ENCODE measurements around the gene EDN3. TPM values are rescaled to one million over a fixed set of nuclear protein-coding genes. Genes with fewer than 3 reads are reported as not detected.

EDN3 gene
- total RNA-seq, 4 donors from 2014 or later = 0.40 to 9.7 (median 5.5) TPM

GRCh38 chr20:59273739-59274357 is 26.6 kb upstream of the EDN3 start:
- Histone ChIP-seq H3K27ac (no peak overlapping the region), H3K27me3 (peaks cover 77% of the 10 kb centered on the region), H3K4me3 (no peak overlapping the region), H3K9me3 (no peaks in the 10 kb centered on the region), H3K4me1 (no peaks in the 10 kb centered on the region), H3K36me3 (no peaks in the 10 kb centered on the region)
- ATAC-seq = no peak
- TF ChIP-seq POLR2AphosphoS5 (IDR thresholded peaks at IDR 0.05) = no peak
- TF ChIP-seq EP300 (IDR thresholded peaks at IDR 0.05) = no peak
- no peak for TF ChIP-seq POLR2A (IDR thresholded peaks at IDR 0.05)
- TF ChIP-seq CTCF (IDR thresholded peaks at IDR 0.05) = no peak
- 69% methylated on average over 2 to 7 of the region's 11 CpGs for WGBS, 2 donors (ENCODE audit: low coverage in 1 of 2)

DNA sequence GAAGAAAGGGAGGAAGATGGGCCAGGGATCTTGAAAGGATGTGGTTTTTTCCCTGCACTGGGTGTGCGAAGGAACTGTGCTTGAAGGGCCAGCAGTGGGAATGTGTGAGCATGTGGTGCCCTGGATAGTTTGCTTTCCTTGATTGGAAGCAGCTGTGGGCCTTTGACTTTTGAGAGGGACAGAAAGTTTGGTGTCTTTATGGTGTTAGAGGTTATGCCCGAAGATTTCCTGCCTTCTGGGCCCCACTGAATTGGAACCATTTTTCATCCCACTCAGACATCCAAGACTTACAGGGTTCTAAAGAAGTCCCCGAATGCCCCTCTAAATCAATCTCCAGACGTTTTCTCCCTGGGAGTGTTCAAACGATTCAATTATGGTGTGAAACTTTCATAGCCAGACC is 23.5 kb upstream of the EDN3 start:
- no peak overlapping the region for H3K4me3 ChIP-seq
- no peaks in the 10 kb centered on the region for H3K9me3 ChIP-seq
- ATAC-seq = no peak
- peaks cover 62% of the 10 kb centered on the region for H3K27me3 ChIP-seq
- no peaks in the 10 kb centered on the region for H3K4me1 ChIP-seq
- no peaks in the 10 kb centered on the region for H3K36me3 ChIP-seq
- 31 to 40% methylated on average over 2 to 5 of the region's 5 CpGs for WGBS, 2 donors (ENCODE audit: low coverage in 1 of 2)
- no peak overlapping the region for H3K27ac ChIP-seq
- TF ChIP-seq POLR2AphosphoS5 (IDR thresholded peaks at IDR 0.05) (no peak), EP300 (IDR thresholded peaks at IDR 0.05) (no peak), POLR2A (IDR thresholded peaks at IDR 0.05) (no peak), CTCF (IDR thresholded peaks at IDR 0.05) (no peak)

DNA sequence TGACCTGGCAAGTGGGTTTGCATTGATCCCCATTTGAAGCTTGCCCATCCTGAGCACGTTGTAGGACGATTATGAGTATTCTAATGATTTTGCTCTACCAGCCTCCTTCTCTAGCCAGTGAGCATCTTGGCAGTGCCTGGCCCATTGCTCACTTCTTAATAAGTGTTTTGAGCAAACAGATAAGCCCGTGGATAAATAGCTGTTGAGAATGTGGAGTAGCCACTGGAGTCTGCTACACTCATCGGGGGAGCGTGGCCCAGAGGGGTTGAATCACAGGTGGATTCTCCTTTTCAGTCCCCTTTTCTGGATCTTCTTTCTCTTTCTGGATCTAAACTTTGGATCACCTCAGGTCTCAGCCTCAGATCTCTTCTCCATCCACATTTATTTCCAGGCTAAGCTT is 15.9 kb upstream of the EDN3 start:
- H3K9me3 ChIP-seq = no peaks in the 10 kb centered on the region
- no peaks in the 10 kb centered on the region for H3K36me3 ChIP-seq
- WGBS, 2 donors (ENCODE audit: low coverage in 1 of 2) = 75 to 100% methylated on average over 3 to 5 of the region's 5 CpGs
- ATAC-seq = no peak
- no peak for TF ChIP-seq POLR2A (IDR thresholded peaks at IDR 0.05)
- TF ChIP-seq EP300 (IDR thresholded peaks at IDR 0.05) = no peak
- TF ChIP-seq CTCF (IDR thresholded peaks at IDR 0.05) = no peak
- no peak for TF ChIP-seq POLR2AphosphoS5 (IDR thresholded peaks at IDR 0.05)
- H3K27me3 ChIP-seq = peaks cover 23% of the 10 kb centered on the region
- H3K4me1 ChIP-seq = no peaks in the 10 kb centered on the region
- H3K4me3 ChIP-seq = no peak overlapping the region
- no peak overlapping the region for H3K27ac ChIP-seq

- 80% methylated on average over 1 of the region's 5 CpGs; no CpG with 5 or more reads in 1 of the 2 donors for whole genome bisulfite sequencing, 2 donors (ENCODE audit: low coverage in 1 of 2)
- TF ChIP-seq POLR2A (IDR thresholded peaks at IDR 0.05) (no peak), POLR2AphosphoS5 (IDR thresholded peaks at IDR 0.05) (no peak), EP300 (IDR thresholded peaks at IDR 0.05) (no peak), CTCF (IDR thresholded peaks at IDR 0.05) (no peak)
Observed at GRCh38 chr20:59289994-59290393, 10.4 kb upstream of the EDN3 start.

DNA sequence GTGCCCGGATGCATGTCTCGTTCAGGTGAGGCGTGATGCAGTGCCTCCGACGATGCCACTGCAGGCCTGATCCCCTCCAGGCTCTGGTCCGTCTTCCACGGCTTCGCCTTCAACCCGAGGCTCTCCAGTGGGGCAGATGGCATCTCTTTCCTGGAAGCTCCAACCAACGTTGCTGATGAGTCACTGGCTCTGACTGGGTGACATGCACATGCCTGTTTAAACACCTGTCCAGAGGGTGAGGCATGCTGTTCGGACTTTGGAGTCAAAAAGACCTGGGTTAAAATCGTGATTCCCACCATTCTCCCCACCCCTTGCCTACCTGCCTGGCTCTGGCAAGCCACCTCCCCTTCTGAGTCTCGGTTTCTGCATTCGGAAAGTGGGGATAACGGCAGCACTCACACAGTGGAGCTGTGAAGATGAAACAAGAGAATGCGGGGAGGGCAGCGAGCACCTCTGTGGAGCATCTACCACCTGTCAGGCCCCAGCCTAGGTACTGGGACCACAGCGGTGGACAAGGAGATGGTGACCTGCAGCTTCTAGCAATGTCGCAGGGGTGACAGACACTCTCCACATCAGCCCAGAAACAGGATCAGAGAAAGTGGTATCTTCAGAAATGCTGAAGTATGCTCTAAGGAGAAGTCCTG is 8.5 kb upstream of the EDN3 start:
- TF ChIP-seq POLR2AphosphoS5 (IDR thresholded peaks at IDR 0.05) (no peak), EP300 (IDR thresholded peaks at IDR 0.05) (no peak), POLR2A (IDR thresholded peaks at IDR 0.05) (no peak), CTCF (IDR thresholded peaks at IDR 0.05) (no peak)
- no peak for ATAC-seq
- 87 to 91% methylated on average over 5 to 14 of the region's 19 CpGs for WGBS, 2 donors (ENCODE audit: low coverage in 1 of 2)
- Histone ChIP-seq H3K27ac (no peak overlapping the region), H3K9me3 (no peaks in the 10 kb centered on the region), H3K27me3 (peaks cover 43% of the 10 kb centered on the region), H3K4me1 (no peaks in the 10 kb centered on the region), H3K36me3 (no peaks in the 10 kb centered on the region), H3K4me3 (no peak overlapping the region)

More at GRCh38 chr20:59289994-59290393, 10.4 kb upstream of the EDN3 start:
- no peaks in the 10 kb centered on the region for H3K9me3 ChIP-seq
- no peaks in the 10 kb centered on the region for H3K4me1 ChIP-seq
- H3K4me3 ChIP-seq = no peak overlapping the region
- no peaks in the 10 kb centered on the region for H3K36me3 ChIP-seq
- H3K27ac ChIP-seq = no peak overlapping the region
- ATAC-seq = no peak
- peaks cover 44% of the 10 kb centered on the region for H3K27me3 ChIP-seq

All from gastroesophageal sphincter (tissue), 4 donors.